HL-60/S4 (cell line): ENCODE measurements around the gene ANKRD36.
"Not testable (repeated sequence)": the region's sequence is repeated elsewhere in the genome, so short reads cannot be mapped to it uniquely, and the experiment has no call there.

ENCODE experiments used
- in situ Hi-C: fragments of 300-500 bp; cut with MboI; formaldehyde crosslinking; loops from 2 replicates; pipeline ENCODE4 v1.14.3; 2022; ENCODE audit warnings: low sequenced_read_pairs

The ANKRD36 gene

DNA sequence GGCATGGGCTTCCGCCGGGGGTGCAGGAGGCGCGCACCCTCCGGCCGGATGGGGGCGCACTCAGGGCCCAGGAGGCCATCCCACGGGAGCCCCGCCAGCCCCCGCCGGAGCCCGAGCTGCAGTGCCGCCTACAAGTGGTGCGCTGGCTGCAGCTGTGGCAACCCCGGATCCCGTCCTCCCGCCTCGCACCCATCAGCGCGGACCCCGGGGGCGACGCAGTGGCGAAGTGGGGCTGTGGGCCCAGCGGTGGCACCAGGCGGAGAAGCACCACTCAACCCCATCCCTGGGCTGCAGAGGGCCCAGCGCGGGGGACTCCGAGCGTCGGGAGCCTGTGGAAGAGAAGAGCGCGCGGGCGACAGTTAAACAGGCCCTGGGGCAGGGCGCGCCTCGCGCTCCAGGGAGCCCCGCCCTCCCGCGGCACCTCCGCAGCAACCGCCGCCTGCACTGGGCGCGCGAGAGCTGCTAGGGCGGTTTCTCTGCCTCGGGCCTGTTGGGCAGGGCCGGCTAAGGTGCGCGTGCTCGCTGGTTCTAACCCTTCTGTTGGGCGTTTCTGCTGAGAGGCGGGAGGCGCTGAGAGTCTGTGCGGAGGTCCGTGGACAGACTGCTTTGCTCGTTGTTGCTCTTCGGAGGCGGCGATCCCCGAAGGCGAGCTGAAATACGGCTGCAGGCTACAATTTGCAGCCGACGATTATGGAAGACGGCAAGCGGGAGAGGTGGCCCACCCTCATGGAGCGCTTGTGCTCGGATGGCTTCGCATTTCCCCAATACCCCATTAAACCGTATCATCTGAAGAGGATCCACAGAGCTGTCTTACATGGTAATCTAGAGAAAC lies at the start of gene ANKRD36:
Gene ANKRD36, plus strand, starts transcription at position 104 of the 832 bp plus-strand sequence. Its CDS starts 587 bp downstream, at position 691.
- in situ Hi-C loops, result loop anchor here (25.0 kb wide), 1 partner anchor 251 kb away; the partner anchor contains the start of genes ANKRD39 and SEMA4C

DNA sequence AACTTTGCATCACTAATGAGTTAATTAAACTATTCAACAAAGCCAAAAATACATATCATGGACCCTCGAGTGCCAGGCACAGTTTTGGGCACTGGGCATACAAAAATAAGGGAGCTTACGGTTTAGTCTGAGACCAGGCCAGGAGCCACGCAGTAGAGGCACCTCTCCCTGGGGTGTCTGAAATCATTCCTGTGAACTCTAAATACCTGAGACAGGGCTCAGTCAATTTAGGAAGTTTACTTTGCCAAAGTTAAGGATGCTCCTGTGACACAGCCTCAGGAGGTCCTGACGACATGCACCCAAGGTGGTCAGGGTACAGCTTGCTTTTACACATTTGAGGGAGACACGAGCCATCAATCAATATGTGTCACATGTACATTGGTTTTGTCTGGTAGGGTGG lies 46.9 kb upstream of the ANKRD36 start:
- in situ Hi-C loops, result not testable (repeated sequence)

DNA sequence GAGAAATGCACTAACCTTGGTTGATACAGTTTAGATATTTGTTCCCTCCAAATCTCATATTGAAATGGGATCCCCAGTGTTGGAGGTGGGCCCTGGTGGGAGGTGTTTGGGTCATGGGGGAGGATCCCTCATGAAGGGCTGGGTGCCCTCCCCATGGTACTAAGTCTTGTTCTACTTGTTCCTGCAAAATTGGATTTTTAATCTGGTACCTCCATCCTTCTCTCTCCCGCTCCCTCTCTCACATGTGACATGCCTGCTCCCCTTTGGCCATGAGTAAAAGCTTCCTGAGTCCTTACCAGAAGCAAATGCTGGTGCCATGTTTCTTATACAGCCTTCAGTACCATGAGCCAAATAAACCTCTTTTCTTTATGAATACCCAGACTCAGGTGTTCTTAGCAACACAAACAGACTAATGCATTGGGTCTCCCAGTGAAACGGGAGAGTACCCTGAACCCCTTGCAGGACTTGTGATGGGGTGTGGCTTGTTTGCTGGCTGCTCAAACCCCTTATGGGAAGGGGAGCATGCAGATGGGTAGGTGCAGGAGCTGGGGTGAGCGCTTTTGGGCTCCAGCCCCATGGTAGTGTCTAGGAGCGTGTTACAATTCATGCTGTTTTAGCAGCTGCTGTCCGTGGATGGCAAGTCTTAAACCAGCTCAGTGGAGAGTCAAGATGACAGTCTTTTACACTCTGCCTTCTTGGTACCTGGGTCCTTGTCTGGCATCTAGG lies 45.5 kb upstream of the ANKRD36 start:
- in situ Hi-C loops, result no loop called here

DNA sequence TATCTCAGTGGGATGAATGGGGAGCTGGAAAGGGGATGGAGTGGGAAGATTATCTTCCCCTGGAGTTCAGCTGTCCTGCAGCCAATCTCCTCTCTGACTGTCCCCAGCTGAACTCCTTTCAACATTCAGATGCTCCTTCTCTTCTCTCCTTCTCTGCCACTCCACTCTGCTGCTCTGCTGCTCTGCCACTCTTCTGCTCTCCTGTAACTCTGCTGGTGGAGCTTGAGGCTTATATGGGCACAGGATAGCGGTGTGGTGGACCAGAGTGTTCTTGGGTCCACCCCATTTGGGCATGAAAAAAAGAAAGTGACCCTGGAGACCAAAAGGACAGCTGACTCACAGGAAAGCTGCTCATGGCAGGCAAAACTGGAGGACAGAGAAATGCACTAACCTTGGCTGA lies 44.9 kb upstream of the ANKRD36 start:
- in situ Hi-C loops, result no loop called here

DNA sequence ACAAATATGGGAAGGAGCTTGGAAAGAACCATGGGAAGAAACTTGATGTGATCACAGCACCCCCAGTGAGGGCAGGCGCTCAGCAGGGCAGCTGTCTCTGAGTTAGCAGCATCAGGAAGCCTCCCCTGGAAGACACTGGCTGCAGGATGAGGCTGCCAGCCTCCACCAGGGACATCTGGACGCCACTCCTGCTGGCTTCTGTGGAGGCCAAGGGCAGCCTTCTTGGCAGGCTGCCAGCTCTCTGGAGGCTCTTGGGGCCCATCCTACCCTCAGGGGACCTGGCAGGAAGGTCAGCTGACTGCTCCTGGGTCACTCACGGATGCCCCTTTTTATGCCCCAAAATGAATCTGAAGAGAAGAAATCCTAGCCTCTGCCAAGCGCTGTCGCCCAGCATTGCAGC lies 44.2 kb upstream of the ANKRD36 start:
- in situ Hi-C loops, result not testable (repeated sequence)

DNA sequence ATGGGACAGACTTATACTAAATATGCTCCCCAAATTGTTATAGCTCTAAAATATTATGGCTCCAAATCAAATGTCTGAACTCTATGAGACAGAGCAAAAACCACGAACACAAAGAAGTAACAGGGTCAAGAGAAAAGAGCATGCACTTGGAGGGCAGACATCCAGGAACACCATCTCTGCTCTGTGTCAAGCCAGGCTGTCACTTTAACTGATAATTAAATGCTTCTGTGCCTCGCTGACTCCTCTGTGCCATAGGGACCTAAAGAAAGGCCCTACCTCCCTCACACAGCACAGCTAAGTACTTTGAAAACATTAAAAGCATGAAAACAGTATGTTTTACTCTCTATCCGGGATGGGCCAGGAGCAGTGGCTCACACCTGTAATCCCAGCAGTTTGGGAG lies 42.0 kb upstream of the ANKRD36 start:
- in situ Hi-C loops, result not testable (repeated sequence)

DNA sequence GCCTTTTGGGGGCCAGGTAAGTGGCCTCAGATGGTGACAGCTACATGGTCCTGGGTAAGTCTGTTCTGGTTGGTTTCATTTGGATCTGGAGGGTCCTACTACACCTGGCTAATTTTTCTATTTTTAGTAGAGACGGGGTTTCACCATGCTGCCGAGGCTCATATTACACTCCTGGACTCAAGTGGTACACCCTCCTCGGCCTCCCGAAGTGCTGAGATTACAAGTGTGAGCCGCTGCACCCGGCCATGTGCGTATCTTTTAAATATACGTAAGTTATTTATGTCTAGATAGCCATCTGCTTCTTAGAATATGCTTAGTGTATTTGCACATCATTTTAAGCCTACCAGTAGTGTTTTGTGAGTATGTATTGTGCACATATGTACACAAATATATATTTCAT lies 35.7 kb upstream of the ANKRD36 start:
- in situ Hi-C loops, result not testable (repeated sequence)

DNA sequence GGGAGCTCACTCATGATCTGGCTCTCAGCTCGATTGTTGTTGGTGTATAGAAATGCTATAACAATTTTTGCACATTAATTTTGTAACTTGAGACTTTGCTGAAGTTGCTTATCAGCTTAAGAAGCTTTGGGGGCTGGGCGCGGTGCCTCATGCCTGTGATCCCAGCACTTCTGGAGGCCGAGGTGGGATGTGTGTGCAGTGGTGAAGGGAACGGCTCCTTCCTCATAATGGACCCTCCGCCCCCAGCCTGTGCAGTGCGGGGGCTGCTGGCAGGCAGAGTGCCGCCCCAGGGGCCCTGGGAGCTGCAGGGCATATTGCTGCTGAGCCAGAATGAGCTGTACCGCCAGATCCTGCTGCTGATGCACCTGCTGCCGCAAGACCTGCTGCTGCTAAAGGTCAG lies 32.1 kb upstream of the ANKRD36 start:
- in situ Hi-C loops, result not testable (repeated sequence)

DNA sequence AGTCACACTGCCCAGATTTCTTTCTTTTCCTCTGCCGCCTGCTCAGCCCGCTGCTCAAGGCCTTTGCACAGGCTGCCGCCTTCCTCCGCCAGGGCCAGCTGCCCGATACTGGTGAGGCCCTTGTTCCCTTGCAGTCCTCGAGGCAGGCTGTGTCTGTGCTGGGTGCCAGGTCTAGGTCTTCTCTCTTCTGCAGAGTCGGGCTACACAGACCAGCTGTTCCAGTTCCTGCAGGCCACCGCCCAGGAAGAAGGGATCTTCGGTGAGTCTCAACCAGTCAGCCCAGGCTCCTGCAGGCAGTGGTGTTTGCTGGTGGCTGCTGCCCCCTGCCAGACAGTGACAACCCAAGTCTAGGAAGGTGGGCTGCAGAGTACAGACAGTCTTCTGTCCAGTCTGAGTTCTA lies 30.7 kb upstream of the ANKRD36 start:
- in situ Hi-C loops, result not testable (repeated sequence)

DNA sequence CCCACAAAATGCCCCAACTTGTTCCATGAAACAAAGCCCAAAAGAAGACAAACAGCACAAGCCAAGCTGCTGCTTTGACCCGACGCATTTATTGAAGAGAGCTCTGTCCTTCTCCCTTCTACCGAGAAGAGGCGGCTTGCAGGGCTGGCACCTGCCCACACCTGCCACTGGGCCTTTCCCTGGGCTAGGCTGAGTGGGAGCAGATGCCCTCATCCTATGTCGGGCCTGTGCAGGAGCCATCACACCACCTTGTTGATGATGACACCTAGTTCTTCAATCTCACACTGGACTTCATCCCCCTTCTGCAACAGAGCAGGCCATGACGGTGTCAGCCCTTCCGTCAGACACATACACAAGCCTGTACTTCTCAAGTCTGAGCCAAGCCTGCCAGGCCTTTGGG lies 29.4 kb upstream of the ANKRD36 start:
- in situ Hi-C loops, result not testable (repeated sequence)

DNA sequence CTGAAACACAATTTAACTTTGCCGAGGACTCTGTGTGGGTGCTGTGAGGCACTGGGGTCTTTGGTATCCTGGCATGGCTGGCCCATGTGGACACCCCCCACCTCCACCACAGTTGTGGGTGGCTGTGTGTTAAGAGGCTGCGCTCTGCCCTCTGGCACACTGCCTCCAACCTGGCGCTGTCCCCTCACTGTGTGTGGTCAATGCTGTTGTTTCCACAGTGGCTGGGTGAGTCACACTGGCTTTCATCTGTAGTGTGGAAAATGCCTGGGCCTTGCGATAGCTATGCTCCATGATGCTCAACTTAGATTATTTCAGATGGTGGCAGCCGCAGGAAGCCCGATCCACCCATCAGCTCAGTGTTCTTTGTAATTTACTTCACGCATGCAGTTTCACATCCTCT lies 27.9 kb upstream of the ANKRD36 start:
- in situ Hi-C loops, result not testable (repeated sequence)

DNA sequence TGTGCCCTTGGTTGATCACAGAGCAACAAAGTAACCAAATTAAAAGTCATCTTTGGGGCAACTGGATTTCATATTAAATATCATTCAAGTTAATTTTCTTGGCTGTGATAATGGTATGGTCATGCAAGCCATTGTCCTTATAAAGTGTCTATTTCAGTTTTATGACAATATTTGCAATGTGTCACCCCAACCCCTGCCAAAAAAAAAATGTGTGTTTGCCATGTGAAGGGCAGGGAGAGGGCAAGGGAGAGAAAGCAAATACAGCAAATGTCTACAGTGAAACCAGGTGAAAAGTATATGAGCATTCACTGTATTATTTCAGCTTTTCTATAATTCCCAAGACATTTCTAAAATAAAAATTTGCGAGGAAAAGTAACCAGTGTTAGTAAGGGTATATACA lies 24.2 kb upstream of the ANKRD36 start:
- in situ Hi-C loops, result not testable (repeated sequence)

DNA sequence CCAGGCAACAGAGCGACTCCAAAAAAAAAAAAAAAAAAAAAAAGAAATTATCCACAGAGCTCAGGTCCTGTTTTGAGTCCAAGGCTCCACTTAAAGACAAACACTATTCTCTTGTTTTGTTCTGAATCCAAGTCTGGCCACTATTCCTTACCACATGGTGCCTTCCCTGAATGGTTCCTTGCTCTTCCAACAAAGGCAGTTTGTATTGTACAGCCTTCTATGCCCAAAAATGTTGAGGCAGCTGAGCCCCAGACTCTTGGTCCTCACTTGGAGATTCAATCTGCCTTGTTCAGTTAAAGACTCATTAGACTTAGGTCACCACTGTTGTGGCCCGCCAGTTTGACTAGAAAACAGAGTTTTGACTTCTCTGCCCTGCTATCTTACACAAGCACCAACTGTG lies 20.0 kb upstream of the ANKRD36 start:
- in situ Hi-C loops, result not testable (repeated sequence)

DNA sequence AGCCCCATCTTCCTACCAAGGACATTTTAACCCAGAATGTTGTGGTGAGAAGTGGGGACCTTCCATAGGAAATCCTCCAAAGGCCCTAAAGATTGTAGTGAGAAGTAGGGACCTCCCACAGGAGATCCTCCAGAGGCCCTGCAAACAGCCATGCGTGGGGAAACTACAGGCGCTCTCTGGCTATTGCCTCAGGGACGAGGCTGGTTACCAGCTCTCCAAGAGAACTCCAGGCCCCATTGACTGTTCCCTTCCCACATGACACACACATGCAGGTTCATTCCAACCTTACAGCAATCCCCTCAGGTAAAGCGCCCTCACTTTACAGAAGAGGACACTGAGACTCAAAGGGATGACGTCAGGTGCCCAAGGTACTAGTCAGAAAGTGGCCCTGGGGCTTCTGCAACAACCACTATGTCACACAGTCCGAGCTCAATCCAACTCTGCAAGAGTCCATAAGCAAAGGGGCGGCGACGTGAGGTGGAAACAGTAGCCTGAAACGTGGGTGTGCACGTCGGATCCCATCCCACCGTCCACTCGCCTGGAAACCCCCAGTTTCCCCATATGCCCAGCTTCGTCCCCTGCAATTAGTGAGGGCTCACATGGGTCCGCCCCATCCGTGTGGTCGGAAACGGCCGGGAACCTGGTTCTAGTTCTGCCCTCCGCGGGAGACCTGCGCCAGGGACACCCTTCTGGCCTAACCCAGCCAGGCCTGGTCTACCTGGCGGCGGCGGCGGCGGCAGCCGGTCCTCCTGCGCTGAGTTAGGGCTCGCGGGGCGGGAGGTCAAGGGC lies 18.8 kb upstream of the ANKRD36 start:
- in situ Hi-C loops, result not testable (repeated sequence)

DNA sequence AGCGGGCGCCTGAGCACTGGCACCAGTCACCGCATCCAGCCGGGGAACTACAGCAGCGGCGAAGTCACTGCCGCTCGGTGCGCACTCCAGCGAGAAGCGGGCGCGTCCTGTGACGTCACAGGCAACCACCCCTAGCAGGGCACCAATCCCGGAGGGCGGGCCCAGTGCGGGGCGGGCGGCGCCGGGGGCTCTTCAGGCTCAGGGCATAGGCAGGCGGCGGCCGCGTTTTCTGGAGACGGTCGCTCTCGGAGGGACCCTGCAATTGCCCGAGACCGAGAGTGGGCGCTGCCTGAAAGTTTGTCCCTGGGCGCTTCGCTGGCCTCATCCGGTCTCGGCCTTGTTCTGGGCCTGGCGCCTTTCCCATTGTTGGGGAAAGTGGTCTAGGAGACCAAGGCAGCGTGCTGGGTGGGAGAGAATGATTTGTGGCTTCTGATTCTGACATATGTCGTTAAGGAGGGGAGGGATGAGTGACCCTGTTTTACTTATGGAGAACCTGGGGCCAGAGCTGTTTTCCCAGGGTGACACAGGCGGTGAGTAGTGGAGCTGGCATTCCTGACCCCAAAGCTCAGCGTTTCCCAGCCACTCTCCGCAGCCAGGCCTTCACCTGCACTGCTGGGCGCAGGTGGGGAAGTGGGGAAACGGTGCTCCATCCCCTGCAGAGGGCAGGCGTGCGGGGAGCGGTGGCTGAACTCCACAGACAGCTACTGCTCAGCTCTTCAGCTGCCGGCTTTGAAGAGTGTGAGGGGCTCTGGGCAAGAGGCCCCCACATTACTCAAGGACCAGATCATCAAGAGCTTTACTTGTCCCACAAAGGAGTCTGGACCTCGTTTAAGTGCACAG lies 18.0 kb upstream of the ANKRD36 start, which contains the start of gene FAHD2B:
Gene FAHD2B, minus strand, starts transcription at position 111 of the 840 bp plus-strand sequence. CDS start 3,176 bp downstream, outside the sequence.
- in situ Hi-C loops, result not testable (repeated sequence)

DNA sequence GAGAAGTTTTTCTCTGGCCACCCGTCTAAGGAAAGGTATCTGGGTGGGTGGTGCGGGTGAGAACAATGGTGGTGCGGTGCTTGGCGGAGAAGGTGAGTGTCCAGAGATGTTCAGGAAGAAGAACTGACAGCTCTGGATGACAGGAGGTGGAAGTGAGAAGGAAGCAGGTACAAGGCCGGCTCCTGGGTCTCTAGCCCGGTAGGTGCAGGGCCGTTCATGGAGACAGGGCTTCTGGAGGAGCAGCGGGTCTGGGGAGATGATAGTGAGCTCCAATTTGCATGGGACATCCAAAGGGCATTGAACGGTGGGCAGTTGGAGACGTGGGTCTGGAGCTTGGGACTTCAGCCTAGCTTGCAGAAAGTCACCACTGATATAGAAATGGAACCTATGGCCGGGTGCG lies 17.3 kb upstream of the ANKRD36 start:
- in situ Hi-C loops, result no loop called here

DNA sequence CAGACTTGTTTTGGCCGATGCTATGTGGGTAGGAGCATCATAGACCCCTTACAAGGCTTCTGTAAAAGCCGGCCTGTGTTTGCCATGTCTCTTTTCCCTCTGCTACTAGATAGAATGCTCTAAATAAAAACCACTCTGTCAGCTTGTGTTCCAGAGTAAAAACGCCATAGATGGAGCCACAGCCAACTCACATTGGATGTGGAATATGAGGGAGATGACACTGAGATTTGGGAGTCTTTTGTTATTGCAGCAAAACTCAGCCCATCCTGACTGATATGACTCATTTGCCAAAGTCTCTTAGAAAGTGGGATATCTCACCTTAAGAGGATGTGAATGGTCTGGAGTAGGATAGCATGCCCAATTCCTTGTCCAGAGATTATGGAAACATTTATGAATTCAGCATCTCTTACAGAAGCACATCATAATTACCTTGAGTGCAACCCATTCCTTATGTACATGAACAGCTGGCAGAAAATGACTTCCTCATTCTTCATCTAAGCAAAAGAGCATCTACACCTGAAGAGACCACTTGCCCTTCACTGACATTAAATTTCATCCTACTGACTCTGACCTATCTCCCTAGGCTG lies 14.1 kb upstream of the ANKRD36 start:
- in situ Hi-C loops, result not testable (repeated sequence)

DNA sequence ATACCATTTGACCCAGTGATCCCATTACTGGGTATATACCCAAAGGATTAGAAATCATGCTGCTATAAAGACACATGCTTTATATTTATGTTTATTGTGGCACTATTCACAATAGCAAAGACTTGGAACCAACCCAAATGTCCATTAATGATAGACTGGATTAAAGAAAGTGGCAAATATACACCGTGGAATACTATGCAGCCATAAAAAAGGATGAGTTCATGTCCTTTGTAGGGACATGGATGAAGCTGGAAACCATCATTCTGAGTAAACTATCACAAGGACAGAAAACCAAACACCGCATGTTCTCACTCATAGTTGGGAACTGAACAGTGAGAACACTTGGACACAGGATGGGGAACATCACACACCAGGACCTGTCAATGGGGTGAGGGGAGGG lies 6.1 kb upstream of the ANKRD36 start:
- in situ Hi-C loops, result loop anchor here (25.0 kb wide), 1 partner anchor 245 kb away; the partner anchor contains the start of genes ANKRD39 and SEMA4C

DNA sequence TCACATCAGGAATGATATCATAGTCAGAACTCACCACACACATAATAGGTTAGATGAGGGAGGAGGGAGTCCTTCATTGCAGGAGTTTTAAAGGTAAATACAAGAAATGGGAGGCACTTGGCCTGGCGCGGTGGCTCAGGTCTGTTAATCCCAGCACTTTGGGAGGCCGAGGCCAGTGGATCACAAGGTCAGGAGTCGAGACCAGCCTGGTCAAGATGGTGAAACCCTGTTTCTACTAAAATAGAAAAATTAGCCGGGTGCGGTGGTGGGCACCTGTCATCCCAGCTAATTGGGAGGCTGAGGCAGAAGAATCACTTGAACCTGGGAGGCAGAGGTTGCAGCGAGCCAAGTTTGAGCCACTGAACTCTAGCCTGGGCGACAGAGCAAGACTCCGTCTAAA lies 1.7 kb upstream of the ANKRD36 start:
- in situ Hi-C loops, result loop anchor here (25.0 kb wide), 1 partner anchor 249 kb away; the partner anchor contains the start of genes ANKRD39 and SEMA4C
